ENCODE measurements around the gene PGBD2.
"Not testable (repeated sequence)": the region's sequence is repeated elsewhere in the genome, so short reads cannot be mapped to it uniquely, and the experiment has no call there.

PGBD2 gene

GRCh38 chr1:248886237-248886895 is 19.7 kb upstream of the PGBD2 start:
- DNase-seq (ENCODE audit: low read depth in 2 of 2) = no peak

DNA sequence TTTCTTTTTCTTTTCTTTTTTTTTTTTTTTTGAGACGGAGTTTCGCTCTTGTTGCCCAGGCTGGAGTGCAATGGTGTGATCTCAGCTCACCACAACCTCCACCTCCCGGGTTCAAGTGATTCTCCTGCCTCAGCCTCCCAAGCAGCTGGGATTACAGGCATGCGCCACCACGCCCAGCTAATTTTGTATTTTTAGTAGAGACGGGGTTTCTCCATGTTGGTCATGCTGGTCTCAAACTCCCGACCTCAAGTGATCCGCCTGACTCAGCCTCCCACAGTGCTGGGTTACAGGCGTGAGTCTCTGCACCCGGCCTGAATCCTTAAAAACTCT is 16.2 kb upstream of the PGBD2 start:
- DNase-seq (ENCODE audit: low read depth in 2 of 2) = not testable (repeated sequence)

DNA sequence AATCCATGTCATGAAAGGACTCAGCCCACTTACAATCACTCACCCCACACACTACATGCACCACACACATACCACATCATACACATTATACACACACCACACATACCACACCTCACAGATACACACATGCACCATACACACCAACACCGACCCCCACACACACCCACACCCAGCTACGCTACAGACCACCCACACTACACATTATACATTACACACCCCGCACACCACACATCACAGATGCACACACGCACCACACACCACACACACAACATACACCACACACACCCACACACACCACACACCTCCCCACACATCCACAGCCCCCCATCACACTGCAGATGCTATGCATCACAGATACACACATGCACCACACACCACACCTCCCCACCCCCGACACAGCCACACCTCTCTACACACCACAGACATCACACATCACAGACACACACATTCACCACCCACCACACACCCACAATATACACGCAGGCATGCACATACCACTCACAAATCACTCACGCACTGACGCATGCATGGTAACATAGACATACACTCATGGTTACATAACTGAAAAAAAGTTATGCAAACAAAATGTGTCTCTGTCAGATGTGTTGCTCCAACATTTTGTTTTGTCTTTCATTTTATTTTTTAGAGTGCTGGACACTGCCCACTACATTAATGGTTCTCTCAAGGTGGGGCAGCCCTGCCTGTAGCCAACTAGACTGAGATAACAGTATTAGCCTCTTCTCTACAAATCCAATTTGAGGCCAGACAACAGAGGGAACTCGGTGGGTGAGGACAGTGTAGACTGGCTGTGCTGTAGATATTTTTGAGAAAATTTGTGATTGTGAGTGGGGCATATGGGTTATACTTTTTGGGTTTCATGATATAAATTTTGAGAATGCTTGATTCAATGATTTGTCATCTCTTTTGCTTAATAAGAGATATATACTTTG is 15.2 kb upstream of the PGBD2 start:
- no peak for DNase-seq (ENCODE audit: low read depth in 2 of 2)

DNA sequence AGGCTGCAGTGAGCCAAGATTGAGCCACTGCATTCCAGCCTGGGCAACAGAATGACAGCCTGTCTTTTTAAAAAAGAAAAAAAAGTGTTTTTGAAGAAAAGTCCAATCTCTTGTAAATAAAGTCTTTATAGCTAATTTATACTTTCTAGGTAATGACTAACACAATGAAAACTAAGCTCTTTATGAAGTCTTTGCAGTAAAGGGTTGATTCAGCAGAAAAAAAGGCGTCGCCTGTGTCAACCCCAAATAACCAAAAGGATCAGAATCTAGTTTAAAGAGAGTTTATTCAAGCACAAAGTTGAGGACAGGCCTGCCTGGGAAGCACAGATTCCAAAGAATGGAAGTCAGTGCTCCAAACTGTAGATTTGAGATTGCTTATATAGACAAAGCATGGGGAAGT is 14.3 kb upstream of the PGBD2 start:
- no peak for DNase-seq (ENCODE audit: low read depth in 2 of 2)

DNA sequence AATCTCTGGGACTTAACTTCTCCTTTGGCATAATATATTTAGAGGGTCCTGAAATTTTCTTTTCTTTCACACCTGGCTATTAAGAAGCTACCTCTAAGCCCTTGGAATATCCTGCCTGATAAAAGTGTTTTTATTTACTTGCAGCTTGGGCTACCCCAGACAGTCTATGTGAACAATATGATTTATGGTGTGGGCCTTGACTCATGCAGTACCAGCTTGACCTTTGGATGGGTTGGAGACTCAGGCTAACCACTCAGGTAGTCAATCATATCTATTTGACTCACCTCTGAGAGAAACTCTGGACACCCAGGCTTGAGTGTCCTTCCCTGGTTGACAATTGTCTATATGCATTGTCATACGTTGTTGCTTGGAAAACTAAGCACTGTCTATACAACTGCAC is 13.4 kb upstream of the PGBD2 start:
- DNase-seq (ENCODE audit: low read depth in 2 of 2) = no peak

GRCh38 chr1:248894837-248895236 is 11.2 kb upstream of the PGBD2 start:
- no peak for DNase-seq (ENCODE audit: low read depth in 2 of 2)

- DNase-seq (ENCODE audit: low read depth in 2 of 2) = no peak
Measured at GRCh38 chr1:248897412-248898337, 8.4 kb upstream of the PGBD2 start.

GRCh38 chr1:248900637-248901036 is 5.4 kb upstream of the PGBD2 start:
- DNase-seq (ENCODE audit: low read depth in 2 of 2) = no peak

GRCh38 chr1:248901578-248901977 is 4.5 kb upstream of the PGBD2 start:
- DNase-seq (ENCODE audit: low read depth in 2 of 2) = no peak

DNA sequence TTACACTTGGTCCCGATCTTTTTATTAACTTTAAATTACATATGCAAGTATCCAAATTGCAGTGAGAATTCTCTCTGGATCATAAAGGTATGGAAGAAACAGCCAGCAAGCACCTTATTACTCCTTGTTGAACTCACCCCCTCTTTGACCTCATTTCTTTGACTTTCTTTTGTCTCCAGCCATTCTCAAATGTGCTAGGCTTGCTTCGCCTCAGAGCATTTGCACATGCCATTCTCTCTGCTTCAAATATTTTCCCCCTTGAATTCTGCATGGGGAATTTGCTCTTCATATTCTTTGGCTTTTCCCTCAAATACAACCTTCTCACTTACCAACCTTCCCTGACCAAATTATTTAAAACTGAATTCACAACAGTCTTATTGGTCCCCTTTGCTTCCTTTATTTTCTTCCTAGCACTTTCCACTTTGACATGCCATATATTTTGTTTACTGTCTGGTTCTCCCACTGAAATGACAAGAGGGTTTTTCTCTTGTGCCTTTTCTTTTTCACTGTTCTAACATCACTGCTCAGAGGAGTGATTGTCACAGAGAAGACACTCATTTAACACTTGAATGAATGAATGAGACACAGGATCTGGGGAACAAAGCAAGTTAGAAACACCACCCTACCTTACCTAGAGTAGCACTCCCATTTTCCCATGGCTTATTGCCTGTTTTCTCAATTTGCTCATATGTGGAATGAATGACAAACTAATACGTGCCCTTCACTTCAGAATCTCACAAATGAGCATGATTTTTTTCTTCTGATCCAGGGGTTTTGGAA is 1.4 kb upstream of the PGBD2 start:
- no peak for DNase-seq (ENCODE audit: low read depth in 2 of 2)

DNA sequence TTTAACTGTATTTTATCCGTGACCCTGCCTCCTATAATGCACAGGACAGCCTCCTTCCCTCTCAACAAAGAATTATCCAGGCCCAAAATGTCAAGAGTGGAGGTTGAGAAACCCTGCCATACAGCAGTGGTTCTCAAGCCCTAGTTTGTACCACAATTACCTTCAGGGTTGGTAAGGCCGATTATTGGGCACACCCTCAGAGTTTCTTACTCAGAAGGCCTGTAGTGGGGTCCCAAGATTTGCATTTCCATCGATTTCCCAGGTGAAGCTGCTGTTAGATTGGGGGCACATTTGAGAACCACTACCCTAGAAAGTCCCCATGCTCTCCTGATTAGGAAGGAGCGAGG is 400 bp upstream of the PGBD2 start:
- DNase-seq (ENCODE audit: low read depth in 2 of 2) = no peak

DNA sequence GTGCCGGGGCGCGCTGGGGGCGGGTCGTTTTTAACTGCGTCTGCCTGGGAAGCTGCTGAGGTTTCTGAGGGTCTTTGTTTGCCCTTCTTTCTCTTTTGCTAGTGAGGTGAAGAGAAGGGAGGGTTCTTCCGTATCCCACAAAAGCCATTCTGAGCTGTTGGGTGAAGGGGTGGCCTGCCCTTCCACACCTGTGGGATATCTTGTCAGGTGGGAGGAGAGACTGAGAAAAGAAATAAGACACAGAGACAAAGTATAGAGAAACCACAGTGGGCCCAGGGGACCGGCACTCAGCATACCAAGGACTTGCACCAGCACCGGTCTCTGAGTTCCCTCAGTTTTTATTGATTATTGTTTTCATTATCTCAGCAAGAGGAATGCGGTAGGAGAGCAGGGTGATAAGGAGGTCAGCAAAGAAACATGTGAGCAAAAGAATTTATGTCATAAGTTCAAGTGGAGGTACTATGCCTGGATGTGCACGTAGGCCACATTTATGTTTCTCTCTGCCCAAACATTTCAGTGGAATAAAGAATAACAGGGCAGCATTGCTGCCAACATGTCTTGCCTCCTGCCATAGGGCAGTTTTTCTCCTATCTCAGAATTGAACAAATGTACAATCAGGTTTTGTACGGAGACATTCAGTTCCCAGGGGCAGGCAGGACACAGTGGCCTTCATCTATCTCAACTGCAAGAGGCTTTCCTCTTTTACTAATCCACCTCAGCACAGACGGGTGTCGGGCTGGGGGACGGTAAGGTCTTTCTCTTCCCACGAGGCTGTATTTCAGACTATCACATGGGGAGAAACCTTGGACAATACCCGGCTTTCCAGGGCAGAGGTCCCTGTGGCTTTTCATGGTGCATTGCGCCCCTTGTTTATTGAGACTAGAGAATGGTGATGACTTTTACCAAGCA is 972 bp downstream of the PGBD2 start:
- no peak for DNase-seq (ENCODE audit: low read depth in 2 of 2)

DNA sequence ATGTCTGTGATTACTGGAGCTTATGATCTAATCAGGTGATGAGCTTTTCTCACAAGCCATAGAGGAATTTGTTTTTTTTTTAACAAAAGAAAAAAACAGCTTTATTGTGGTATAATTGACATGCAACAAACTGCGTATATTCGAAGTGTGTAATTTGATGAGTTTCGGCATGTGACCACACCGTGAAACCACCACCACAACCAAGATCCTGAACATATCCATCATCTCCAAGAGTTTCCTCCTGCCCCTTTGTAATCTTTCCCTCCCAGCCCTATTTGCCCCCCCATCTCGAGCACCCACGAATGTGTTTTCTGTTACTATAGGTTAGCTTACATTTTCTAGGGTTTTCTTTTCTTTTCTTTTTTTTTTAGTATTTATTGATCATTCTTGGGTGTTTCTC is 4.7 kb downstream of the PGBD2 start:
- no peak for DNase-seq (ENCODE audit: low read depth in 2 of 2)

- no peak for DNase-seq (ENCODE audit: low read depth in 2 of 2)
Measured at GRCh38 chr1:248913933-248914332, 7.9 kb downstream of the PGBD2 start.

- DNase-seq (ENCODE audit: low read depth in 2 of 2) = no peak
Measured at GRCh38 chr1:248914796-248915381, 8.9 kb downstream of the PGBD2 start.

GRCh38 chr1:248918131-248918530 is 12.1 kb downstream of the PGBD2 start:
- DNase-seq (ENCODE audit: low read depth in 2 of 2) = no peak

GRCh38 chr1:248923352-248924338 is 17.6 kb downstream of the PGBD2 start:
- no peak for DNase-seq (ENCODE audit: low read depth in 2 of 2)

GRCh38 chr1:248924696-248925532 is 18.9 kb downstream of the PGBD2 start:
- DNase-seq (ENCODE audit: low read depth in 2 of 2) = peak in 1 of 2 donors; percentile 17

Data from stimulated activated CD8-positive, alpha-beta memory T cell treated with anti-CD3 and anti-CD28 coated beads, Interleukin-2, amount 100 ng/mL, for 48 hours (primary cell).